NCI-H2081 treated with DMSO at 0.1 percent for 48 hours (cell line): Measurements from ENCODE around the gene UBE2QL1.

ENCODE experiments used
- DNase-seq: peaks from one replicate; lab custom pipeline; 2025; lab: John Stamatoyannopoulos, UW

Gene UBE2QL1

DNA sequence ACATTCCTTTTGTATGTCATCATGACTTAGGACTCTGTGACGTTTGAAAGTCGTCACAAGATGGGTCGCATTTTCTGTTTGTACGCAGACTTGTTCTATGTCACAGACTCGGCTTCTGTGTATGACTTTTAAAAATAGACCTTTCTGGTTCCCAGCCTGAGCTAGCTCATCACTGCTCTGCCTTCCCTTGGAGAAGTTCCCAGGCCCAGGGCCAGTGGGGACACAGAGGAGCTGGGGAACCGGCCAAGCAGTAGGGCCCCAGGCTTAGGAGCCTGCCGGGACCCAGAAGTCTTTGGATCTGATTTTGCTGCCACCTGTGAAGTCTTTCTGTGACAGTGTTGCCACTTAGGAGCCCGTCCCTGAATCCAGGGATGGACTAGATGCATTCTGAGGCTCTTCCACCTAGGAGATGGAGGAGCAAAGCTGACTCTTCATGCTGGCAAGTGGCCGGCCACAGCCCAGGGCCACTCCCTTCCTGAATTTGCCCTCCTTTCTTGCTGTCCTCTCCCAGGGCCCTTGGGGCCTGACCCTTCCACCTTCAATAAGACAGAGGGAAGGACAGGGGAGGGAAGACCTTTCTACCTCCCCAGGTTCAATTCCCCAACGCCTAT is 18.1 kb upstream of the UBE2QL1 start:
- no peak for DNase-seq

- no peak for DNase-seq
Observed at GRCh38 chr5:6431214-6432195, 17.2 kb upstream of the UBE2QL1 start.

DNA sequence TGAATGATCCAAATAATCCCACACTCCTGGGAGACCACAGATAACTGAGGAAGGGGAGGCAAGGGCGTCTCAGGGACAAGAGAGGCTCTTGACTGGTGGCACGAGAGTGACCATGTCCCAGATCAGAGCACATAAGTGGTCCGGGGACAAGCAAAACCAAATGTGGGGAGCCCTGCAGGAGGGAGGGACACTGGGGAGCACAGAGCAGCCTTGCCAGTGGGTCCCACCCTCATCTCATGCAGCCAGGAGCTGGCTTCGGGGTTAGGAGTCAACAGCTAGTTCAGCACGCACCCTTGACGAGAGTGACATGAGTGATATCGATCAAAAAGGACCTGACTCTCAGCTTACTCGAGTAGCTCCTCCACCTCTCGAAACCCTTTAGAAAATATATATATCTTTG is 16.5 kb upstream of the UBE2QL1 start:
- no peak for DNase-seq

DNA sequence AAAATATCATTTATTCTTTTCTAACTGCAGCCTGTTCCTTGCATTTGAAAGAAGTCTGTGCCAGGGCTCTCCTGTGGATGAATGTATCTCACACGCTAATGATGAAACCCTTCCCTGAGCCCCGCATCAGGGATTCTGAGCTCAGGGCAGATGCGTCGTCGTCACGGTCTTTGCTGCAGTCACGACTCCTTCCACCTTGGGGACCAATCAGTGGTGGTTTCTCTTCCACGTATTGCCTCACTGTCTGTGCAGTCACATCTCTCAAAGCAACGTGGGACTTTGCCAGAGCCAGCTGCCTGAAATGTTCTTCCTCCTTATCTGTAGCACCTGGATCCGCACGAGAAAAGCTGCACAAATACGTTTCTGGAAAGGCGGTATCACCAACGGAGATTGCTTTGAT is 13.9 kb upstream of the UBE2QL1 start:
- no peak for DNase-seq

DNA sequence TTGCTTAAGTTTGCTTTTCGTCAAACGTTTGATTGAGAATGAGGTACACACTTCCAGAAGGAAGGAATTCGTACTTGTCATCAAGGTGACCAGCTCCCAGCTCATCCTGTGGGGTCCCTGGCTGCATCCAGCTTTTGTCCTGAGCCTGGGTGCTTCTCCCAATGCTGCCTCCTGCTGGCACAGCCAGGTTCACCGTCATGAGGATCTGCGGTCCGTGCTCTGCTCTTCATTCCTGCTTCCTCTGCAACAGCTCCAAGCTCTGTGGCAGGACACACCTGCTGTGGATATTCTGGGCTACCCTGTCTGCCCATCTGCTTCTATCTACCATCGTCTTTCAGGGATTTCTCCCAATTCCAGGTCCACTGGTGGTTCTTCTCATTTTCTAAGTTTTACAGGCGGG is 13.3 kb upstream of the UBE2QL1 start:
- no peak for DNase-seq

GRCh38 chr5:6436715-6437331 is 11.8 kb upstream of the UBE2QL1 start:
- no peak for DNase-seq

DNA sequence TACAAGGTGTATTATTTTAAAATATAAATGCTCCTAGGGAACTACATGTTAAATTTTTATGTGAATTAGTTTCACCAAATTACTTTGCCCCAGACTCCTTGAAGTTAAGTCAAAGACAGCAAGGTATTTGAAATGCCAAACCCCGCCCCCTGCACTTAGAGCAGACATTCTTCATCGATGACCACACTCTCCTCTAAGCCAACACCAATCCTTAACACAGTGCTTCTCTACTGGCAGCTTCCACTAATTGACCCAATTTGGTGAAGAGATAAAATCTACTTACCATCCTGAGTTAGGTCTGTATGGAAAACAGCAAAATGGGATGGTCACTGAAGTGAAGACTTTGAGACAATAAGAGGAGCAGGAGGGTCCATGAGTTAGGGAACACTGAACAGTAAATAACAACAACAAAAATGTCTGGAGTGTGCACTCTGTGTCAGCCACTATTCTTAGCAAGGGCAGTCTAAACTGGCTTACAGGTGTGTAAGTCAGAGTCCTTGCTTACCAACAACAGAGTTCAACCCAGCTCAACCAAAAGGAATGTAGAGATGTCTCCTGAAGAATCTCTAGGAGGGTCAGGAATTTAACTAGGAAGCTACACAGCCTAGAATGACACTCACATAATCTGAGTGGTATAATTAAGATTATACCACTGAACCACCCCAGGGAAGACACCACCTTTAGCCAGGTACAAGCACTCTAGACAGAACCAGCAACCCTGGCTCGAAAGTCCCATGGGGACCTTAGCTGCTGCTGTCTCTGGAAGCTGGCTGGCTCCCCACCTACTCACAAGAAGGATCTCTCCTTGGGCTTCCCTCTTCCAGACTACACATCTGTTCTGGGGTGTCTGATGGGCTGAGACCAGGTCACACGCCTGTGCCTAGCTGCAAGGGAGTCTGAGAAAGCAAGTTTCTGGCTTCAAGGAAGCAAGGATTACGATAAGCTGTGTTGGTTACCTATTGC is 8.8 kb upstream of the UBE2QL1 start:
- no peak for DNase-seq

DNA sequence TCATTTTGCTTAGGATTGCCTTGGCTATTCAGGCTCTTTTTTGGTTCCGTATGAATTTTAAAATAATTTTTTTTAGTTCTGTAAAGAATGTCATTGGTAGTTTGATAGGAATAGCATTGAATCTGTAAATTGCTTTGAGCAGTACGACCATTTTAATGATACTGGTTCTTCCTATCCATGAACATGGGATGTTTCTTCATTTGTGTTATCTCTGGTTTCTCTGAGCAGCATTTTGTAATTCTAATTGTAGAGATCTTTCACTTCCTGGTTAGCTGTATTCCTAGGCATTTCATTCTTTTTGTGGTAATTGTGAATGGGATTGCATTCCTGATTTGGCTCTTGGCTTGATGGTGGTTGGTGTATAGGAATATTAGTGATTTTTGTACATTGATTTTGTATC is 6.3 kb upstream of the UBE2QL1 start:
- DNase-seq, result no peak

DNA sequence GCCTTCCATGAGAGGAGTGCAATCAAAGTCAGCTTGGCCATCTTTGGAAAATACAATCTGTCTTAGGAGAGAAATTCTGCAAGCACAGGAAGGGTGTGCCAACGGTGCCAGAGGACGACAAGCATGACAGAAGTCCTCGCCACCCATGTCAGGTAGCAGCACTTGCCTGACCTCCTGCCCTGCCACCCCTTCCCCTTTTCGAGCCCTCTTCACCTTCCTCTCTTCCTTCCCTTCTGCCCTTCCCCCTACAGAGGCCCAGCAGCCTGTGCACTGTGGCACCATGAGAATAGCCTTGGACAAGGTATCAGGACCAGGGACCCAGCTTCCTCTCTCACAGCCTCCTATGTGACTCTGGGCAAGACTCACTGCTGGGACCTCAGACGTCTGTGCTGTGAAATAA is 5.3 kb upstream of the UBE2QL1 start:
- DNase-seq, result no peak

DNA sequence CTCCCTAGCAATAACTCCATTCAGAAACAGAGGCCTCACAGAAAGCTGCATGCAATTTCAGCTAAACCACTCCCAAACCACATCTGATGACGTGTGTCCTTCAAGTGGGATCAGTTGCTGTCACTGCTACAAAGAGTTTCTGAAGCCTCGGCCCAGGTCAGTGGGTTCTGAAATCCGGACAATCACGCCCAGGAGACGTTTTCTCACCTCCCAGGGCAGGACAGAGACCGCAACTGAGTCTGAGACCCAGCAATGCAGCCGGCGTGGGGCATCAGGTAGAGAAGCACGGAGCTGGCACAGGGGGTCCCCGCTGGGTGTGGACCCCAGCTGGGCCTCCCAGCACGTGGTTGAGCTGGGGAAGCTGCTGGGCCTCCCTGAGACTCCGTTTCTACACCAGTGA is 2.6 kb upstream of the UBE2QL1 start:
- DNase-seq, result no peak

- DNase-seq, result no peak
Observed at GRCh38 chr5:6446626-6447309, 1.9 kb upstream of the UBE2QL1 start.

- DNase-seq, result no peak
Observed at GRCh38 chr5:6447384-6448140, 1.1 kb upstream of the UBE2QL1 start.

DNA sequence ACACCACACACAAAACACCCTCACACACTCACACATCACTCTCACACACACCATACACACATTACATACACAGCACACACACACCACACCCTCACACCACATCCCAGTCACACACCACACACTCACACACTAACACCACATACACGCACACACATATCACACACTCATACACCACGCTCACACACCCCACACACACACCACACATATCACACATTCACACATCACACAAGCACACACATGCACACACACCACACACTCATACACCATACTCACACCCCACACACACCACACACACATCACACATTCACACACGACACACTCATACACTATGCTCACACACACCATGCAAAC is 543 bp upstream of the UBE2QL1 start:
- DNase-seq, result no peak

DNA sequence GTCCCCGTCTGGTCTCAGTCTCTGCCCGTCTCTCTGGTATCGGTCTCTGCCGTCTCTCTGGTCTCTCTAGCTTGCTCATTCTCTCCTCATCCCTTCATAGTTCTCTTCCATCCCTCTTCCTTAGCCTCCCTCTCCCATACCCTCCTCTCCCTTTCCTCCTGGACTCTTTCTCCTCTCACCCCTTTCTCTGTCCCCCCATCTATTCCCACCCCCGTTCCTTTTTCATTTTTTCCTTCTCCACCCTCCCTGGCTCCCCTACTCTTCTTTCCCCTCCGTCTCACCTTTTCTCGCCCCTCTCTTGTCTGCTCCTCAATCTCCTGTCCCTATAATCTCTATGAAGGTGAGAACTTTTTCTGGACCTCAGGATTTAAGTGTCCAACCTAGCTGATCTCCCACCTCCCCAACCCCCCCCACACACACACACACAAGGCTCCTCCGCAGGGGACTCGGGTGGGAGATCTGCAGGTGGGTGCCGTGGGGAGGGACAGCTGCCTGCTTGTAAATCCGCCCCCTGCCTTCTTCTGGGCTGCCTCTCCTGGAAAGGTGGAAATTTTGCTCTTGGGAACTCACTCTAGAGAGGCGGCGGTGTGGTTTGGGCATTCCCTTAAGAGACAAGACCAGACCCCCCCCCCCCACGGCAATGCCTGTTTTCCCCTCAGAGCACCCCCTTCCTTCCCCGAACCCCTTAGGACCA is 953 bp downstream of the UBE2QL1 start:
- no peak for DNase-seq

- DNase-seq, result no peak
Observed at GRCh38 chr5:6450319-6450833, 1.7 kb downstream of the UBE2QL1 start.

DNA sequence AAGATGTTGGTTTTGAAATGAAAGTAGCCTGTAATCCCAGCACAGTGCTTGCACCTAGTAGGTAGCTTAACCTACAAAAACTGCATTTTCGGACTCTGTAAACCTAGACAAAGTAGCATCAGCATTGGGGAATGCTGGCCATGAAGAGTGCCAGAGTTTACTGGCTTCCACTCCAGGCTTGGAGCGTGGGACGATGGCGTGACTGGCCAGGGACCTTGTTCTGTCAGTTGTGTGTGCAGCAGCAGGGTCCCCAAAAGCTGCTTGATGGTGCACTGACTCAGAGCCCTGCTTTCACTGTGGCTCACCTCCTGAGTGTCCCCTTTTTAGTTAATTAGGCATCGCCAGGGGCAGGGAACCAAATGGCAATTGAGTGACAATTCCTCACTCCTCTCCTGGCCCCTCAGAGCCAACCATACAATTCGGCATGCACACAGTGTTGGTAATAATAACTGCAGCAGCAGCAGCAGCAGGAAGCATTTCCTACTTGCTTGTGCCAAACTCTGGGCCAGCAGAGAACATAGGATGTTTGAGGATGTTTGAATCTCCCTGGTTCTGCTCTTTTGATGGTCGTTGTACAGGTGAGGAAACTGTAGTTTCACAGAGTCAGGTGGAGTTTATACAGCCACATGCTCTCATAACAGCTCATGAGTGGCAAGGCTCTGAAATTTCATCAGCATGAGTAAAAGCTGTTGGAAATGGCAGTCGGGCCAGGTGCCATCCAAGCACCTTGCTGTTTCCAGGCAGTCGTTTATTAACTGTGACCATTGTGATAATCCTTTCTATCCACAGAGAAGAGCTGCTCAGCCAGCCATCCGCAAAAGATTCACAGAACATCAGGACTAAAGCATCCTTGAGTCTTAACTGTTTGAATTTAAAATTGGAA is 4.2 kb downstream of the UBE2QL1 start:
- peak; percentile 42 for DNase-seq

- DNase-seq, result no peak
Observed at GRCh38 chr5:6453937-6454560, 5.4 kb downstream of the UBE2QL1 start.

DNA sequence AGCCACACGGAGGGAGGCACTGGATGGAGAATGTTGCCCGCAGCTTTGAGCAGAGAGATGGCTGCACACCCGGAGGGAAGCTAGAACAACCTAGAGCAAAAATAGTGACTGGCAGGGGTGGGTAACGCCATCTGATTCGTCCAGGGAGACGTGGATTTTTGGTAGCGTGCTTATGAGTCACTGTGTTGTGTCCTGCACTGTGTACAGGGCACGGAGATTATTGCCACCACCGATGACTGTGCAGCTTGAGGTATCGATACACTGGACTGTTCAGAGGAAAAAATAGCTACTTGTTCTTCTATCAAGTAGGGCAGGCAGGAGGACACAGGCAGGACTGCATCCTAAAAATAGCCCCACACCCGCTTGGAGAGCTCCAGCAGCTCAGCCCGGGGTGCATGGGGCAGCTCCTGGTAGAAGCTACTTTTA is 6.0 kb downstream of the UBE2QL1 start:
- DNase-seq, result no peak
